ENCODE results near the gene RRAS.

RRAS gene

DNA sequence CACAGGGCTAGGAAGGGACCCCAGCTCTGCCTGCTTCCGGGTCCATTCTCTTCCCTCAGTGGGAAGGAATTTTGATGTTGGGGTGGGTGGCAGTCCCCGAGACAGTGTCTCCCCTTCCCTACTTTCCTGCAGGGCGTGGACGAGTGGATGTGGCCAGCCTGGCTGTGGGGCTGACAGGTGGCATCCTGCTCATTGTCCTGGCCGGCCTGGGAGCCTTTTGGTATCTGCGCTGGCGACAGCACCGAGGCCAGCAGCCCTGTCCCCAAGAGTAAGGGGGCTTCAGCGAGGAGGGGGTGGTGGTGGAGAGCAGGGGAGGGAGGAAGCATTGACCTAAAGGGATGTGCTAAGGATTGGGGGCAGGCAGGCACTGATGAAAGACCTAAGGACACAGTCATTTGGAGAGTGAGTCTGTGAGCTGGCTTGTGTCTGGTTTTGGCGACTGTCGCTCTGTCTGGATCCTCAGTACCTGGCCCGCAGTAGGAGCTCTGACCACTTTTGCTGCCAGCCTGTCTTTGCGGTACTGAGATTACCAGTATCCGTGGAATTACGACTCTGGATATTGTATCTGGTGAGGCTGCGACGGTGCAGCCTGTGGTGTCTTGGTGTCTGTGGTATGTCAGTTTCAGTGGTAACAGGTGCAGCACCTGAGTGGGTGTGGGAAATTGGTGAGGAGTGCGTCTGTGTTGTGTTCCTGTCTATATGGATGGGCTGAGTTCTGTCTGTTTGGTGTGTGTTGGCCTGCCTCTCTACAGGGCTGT, 51.4 kb downstream of the RRAS start:
- DNase-seq (ENCODE audit: low read depth), result no peak
- no peak overlapping the region for H3K4me3 ChIP-seq (ENCODE audit: control insufficient read depth, low read depth, low read length)

DNA sequence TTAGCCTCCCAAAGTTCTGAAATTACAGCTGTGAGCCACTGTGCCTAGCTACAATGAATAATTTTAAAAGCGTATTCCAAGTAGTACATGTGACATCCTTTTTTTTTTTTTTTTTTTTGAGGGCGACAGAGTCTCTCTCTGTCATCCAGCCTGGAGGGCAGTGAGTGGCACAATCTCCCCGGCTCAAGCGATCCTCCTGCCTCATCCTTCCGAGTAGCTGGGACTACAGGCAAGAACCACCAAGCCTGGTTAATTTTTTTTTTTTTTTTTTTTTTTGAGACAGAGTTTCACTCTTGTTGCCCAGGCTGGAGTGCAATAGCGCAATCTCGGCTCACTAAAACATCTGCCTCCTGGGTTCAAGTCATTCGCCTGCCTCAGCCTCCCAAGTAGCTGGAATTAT, 52.7 kb downstream of the RRAS start:
- no peak for DNase-seq (ENCODE audit: low read depth)
- no peak overlapping the region for H3K4me3 ChIP-seq (ENCODE audit: control insufficient read depth, low read depth, low read length)
- no peak for TF ChIP-seq CTCF (IDR thresholded peaks at IDR 0.05; ENCODE audit: control insufficient read depth, insufficient read depth, low read depth, low read length, missing control alignments)

More for the DNA sequence above, 51.4 kb downstream of the RRAS start:
- no peak for TF ChIP-seq CTCF (IDR thresholded peaks at IDR 0.05; ENCODE audit: control insufficient read depth, insufficient read depth, low read depth, low read length, missing control alignments)
